NCI-H82 (cell line): ENCODE data around the gene MAP2K2.
"Not testable (repeated sequence)": the region's sequence is repeated elsewhere in the genome, so short reads cannot be mapped to it uniquely, and the experiment has no call there.

ENCODE experiments used
- DNase-seq: peaks from one replicate; lab custom pipeline; 2025; lab: John Stamatoyannopoulos, UW

The MAP2K2 gene

GRCh38 chr19:4130744-4131438 lies 7.0 kb upstream of the MAP2K2 start:
- peak; percentile 16 for DNase-seq

GRCh38 chr19:4129050-4129449 lies 5.1 kb upstream of the MAP2K2 start:
- DNase-seq = not testable (repeated sequence)

GRCh38 chr19:4127322-4127721 lies 3.4 kb upstream of the MAP2K2 start:
- not testable (repeated sequence) for DNase-seq

DNA sequence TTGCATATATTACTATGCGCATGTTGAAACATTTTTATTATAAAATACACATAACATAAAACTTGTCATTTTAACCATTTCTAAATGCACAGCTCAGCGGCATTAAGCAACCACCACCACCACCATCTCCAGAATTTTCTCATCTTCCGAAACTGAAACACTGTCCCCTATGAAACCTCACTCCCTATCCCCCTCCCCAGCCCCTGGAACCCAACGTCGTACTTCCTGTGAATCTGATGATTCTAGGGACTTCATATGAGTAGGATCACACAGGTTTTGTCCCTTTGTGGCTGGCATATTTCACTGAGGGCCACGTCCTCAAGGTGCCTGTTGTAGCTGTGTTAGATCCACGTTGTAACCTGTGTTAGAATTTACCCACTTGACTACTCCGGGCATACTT lies 716 bp upstream of the MAP2K2 start:
- no peak for DNase-seq

DNA sequence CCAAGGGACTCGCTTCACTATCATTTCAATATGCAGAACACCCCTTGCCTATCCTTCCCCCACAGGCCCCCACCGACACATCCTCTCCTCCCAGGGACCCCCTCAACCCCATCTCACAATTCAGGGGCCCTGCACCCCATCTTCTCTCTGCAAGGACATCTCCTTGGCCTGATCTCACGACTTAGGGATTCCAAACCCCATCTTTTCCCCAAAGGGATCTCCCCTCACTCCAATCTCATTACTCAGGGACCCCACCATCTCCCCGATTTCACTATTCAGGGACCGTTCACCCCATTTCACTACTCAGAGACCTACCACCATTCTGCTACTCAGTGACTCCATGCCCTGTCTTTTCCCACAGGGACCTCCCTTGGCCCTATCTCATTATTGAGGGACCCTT lies 1.4 kb downstream of the MAP2K2 start:
- no peak for DNase-seq

DNA sequence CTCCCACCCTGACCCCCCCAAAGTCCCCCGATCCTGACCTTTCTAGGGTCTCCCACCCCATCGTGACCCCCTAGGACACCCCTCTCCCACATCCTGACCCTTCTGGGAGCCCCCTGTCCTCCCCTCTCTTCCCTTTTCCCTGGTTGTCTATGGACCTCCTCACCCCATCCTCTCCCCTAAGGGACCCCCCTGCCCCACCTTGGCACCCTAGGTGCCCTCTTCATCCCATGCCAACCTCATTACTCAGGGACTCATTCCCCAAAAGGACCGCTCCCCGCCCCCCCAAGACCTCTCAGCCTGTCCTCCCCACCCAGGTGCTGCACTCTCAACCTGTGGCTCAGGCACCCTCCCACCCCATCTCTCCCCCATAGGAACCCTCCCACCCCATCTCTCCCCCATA lies 2.1 kb downstream of the MAP2K2 start:
- no peak for DNase-seq

GRCh38 chr19:4121273-4121612 lies 2.7 kb downstream of the MAP2K2 start:
- DNase-seq = no peak

- DNase-seq = no peak
Measured at GRCh38 chr19:4120559-4121272, 3.2 kb downstream of the MAP2K2 start.

GRCh38 chr19:4119763-4120162 lies 4.2 kb downstream of the MAP2K2 start:
- DNase-seq = no peak

GRCh38 chr19:4115818-4116385 lies 8.0 kb downstream of the MAP2K2 start:
- DNase-seq = peak; percentile 67

GRCh38 chr19:4115050-4115817 lies 8.7 kb downstream of the MAP2K2 start:
- DNase-seq = peak; percentile 17

- no peak for DNase-seq
Measured at GRCh38 chr19:4114181-4114580, 9.7 kb downstream of the MAP2K2 start.

GRCh38 chr19:4113398-4114088 lies 10.4 kb downstream of the MAP2K2 start:
- DNase-seq = peak; percentile 22

DNA sequence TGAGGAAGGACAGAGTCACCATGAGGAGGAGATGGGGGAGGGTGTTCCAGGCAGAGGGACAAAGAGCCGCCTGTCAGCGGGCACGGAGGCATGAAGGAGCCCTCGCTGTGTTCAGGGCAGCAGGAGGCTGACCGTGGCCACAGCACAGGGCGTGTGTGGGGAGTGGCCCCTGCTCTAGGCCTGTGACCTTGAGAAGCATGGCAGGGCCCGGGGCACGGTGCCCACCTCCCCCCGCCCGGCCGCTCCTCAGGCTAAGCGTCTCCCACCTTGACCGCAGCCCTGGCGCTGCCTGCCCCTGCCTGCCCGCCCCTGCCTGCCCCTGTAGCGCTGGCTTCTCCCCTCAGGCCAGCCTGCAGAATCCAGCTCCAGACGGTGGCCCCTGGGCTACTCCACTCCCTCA lies 11.6 kb downstream of the MAP2K2 start:
- no peak for DNase-seq

DNA sequence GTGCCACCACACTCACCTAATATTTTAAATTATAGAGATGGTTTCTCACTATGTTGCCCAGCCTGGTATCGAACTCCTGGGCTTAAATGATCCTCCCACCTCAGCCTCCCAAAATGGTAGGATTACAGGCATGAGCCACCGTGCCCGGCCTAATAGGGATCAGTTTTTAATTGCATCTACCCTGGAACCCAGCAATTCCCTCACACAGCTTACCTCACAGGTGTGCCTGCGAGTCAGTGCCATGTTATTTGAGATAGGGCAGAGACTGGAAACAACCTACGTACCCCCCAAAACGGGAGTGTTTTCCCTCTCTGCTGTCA lies 14.3 kb downstream of the MAP2K2 start:
- DNase-seq = no peak

DNA sequence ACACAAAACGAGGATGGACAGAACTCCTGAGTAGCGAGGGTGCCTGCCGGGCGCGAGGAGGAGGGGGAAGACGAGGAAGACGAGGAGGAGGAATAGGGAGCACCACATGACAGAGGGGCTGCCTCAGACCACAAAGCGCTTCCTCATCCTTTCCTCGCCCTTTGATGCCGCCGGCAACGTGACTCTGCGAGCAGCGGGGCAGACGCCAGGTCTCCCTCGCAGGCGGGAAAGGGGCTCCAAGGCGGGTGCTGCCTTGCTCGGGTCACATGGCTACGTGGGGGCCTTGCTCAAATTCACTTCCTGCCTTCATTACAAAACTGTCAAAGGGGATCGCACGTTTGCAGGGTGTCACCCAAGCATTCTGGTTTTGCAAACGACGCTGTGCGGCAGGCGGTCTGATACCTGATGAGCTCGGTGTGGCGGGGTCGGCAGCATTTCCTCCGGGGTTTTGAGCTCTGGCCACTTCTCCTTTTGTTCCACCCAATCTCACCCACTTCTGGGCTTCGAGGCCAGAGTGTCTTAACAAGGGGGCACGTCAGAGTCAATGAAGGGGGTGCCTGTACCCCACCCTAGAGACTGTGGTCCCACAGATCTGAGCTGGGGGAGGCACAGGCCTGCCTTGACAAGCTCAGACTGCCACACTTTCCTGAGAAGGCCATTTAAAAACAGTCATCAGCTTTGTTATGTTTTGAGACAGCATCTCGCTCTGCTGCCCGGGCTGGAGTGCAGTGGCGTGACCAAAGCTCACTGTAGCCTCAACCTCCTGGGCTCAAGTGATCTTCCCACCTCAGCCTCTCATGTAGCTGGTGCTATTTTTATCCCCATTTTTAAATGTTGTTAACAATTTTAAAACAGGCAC lies 14.9 kb downstream of the MAP2K2 start:
- no peak for DNase-seq

DNA sequence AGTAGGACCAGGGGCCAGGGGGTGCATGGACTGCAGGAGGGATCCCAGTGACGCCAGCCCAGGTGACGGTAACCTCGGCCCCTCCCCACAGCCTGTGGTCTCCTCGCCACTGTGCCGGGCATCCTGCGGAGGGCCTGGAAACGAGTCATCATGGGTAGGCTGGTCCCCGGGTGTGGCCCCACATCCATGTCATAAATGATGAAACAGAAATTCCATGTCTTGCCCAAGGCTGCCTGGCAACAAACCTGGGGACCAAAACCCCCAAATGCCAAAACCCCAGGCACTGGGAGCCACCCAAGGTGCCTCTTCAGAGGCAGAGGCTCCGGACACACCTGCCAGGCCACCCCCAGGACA lies 20.9 kb downstream of the MAP2K2 start:
- no peak for DNase-seq

DNA sequence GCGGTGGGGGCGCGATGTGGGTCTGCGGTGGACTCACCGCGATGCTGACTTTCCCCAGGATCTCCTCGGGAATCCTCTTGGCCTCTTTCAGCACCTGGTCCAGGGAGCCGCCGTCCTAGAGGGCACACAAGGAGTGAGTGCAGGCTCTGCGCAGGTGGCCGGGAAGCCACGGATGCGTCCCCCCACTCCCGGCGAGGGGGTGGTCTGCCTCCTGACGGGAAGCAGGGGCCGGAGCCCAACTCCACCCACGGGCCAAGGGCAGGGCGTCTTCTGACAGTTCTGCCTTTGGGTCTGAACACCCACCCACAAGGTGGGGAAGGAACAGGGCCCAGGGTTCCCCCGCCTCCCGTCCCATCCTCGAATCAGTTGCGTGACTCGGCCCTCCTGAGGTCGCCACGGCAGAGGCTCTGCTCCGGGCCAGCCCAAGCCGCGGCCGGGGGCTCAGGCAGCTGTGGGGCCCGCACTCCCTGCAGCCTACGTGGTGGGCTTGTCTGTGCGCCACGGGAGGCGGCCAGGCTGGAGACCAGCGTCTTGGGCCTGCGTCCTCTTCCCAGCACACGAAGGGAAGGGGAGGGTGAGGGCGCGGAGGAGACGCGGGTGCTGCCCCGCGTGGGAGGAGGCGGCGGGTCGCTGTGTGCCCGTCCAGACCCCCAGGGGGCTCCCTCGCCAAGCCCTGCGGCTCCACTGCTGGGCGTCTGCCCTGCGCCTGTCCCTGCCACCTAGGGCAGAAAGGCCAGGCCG lies 21.4 kb downstream of the MAP2K2 start:
- no peak for DNase-seq

- DNase-seq = no peak
Measured at GRCh38 chr19:4101496-4101770, 22.5 kb downstream of the MAP2K2 start.

DNA sequence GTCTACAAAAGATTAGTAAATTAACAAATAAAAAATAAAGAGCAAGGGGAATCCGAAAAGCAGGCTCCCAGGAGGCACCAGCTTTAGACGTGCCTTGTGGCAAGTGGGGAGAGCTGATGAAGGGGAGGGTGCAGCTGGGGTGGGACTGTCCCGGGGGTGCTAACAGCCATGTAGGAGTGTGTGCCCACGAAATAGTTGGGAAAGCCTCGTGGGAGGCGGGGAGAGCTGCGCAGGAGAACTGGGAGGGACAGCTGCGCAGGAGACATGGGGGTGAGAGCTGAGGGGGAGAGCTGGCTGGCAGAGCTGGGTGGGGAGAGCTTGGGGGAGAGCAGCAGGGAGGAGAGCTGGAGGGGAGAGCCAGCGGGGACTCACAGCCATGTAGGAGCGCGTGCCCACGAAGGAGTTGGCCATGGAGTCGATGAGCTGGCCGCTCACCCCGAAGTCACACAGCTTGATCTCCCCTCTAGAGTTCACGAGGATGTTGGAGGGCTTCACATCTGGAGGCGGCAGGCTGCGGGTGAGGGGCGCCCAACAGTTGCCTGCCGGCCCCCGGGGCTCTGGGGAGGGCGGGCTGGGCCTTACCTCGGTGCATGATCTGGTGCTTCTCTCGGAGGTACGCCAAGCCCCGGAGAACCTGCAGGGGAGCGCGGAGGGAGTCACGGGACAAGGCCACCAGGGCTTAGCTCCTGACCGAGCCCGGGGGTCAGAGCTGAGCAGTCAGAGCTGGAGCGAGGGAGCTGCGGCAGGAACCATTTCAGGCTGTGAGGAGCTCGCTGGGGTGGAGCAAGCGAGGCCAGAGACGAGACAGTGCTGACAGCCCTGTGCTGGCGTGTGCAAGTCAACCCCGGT lies 23.1 kb downstream of the MAP2K2 start:
- no peak for DNase-seq
